HCT116 (cell line): ENCODE measurements around the gene MOV10L1.

ENCODE experiments used
- CTCF ChIP-seq, 3 experiments: fragments of 200-600 bp in 1 of 3; sonication (generic) in 1 of 3; IDR thresholded peaks in 2 of 3; conservative IDR thresholded peaks in 1 of 3; 2 replicates each; pipeline ENCODE4 v1.5.1; 2012 to 2017; ENCODE audit warnings: low read depth in 2 of 3, low read length in 2 of 3, antibody characterized with exemption in 1 of 3, borderline replicate concordance in 1 of 3, control low read depth in 1 of 3, mild to moderate bottlenecking in 1 of 3, mixed read lengths in 1 of 3, mixed run types in 1 of 3, moderate library complexity in 1 of 3; ENCODE audit not compliant: insufficient read depth in 1 of 3
- EZH2 ChIP-seq: fragments of 200-600 bp; sonication (generic); IDR thresholded peaks from 2 replicates; pipeline ENCODE4 v1.6.1; 2017; ENCODE audit warnings: antibody characterized with exemption, mixed run types
- EZH2phosphoT487 ChIP-seq: fragments of 200-600 bp; IDR thresholded peaks from 2 replicates; pipeline ENCODE4 v1.6.1; 2018; ENCODE audit warnings: antibody characterized with exemption, borderline replicate concordance
- POLR2A ChIP-seq: IDR thresholded peaks from 2 replicates; pipeline ENCODE4 v1.7.0; 2011; ENCODE audit warnings: borderline replicate concordance; ENCODE audit not compliant: insufficient read depth, insufficient read length; ENCODE audit errors: extremely low read depth
- POLR2AphosphoS5 ChIP-seq: IDR thresholded peaks from 2 replicates; pipeline ENCODE4 v1.6.1; 2011; ENCODE audit warnings: mild to moderate bottlenecking, low read depth, low read length, moderate library complexity
- SRF ChIP-seq: IDR thresholded peaks from 2 replicates; pipeline ENCODE4 v1.6.1; 2012; ENCODE audit warnings: low read depth

- TF ChIP-seq CTCF (IDR thresholded peaks at IDR 0.05 in 2 of 3, conservative IDR thresholded peaks at IDR 0.05 in 1 of 3; ENCODE audit: borderline replicate concordance in 1 of 3, insufficient read depth in 1 of 3, low read depth in 2 of 3, low read length in 2 of 3) (no peak), POLR2AphosphoS5 (no peak), POLR2A (no peak), SRF (no peak), EZH2 (no peak), EZH2phosphoT487 (no peak)
Observed at GRCh38 chr22:50072714-50073538, 16.9 kb upstream of the MOV10L1 start.
